DOHH2 (cell line): ENCODE measurements around the gene THBD.

Experiments
- H3F3A ChIP-seq: fragments of 200-600 bp; sonication (generic), shearing (Covaris generic); 2 replicates; pipeline ENCODE4 v1.6.0; 2016; ENCODE audit warnings: antibody characterized with exemption, mild to moderate bottlenecking; ENCODE audit not compliant: control insufficient read depth, insufficient read depth
- H3K27ac ChIP-seq: fragments of 200-600 bp; sonication (generic); 2 replicates; pipeline ENCODE4 v1.5.1; 2014; ENCODE audit warnings: low read depth, mild to moderate bottlenecking, low read length, moderate library complexity
- H3K27me3 ChIP-seq: fragments of 200-600 bp; sonication (generic); 2 replicates; pipeline ENCODE4 v1.6.1; 2014; ENCODE audit warnings: mild to moderate bottlenecking, low read length, mixed read lengths; ENCODE audit not compliant: control insufficient read depth
- H3K36me3 ChIP-seq: fragments of 200-600 bp; sonication (generic); 2 replicates; pipeline ENCODE4 v1.6.1; 2014; ENCODE audit warnings: mild to moderate bottlenecking, low read length, moderate library complexity, mixed read lengths; ENCODE audit not compliant: control insufficient read depth
- H3K4me1 ChIP-seq: fragments of 200-600 bp; sonication (generic); 2 replicates; pipeline ENCODE4 v1.6.1; 2014; ENCODE audit warnings: mild to moderate bottlenecking, low read length, mixed read lengths; ENCODE audit not compliant: control insufficient read depth
- H3K4me2 ChIP-seq: fragments of 200-600 bp; sonication (generic); 2 replicates; pipeline ENCODE4 v1.6.0; 2014; ENCODE audit warnings: mild to moderate bottlenecking, low read length, moderate library complexity
- H3K4me3 ChIP-seq: fragments of 200-600 bp; sonication (generic); 2 replicates; pipeline ENCODE4 v1.5.1; 2014; ENCODE audit warnings: mild to moderate bottlenecking, low read length, mixed read lengths
- H3K79me2 ChIP-seq: fragments of 200-600 bp; sonication (generic); 2 replicates; pipeline ENCODE4 v1.6.1; 2014; ENCODE audit warnings: mild to moderate bottlenecking, low read length, mixed read lengths; ENCODE audit not compliant: control insufficient read depth
- H3K9me2 ChIP-seq: fragments of 200-600 bp; sonication (generic); replicated peaks from 2 replicates; pipeline ENCODE4 v1.6.1; 2014; ENCODE audit warnings: mild to moderate bottlenecking, low read length, mixed read lengths; ENCODE audit not compliant: control insufficient read depth
- H3K9me3 ChIP-seq: fragments of 200-600 bp; sonication (generic); 2 replicates; pipeline ENCODE4 v1.6.1; 2014; ENCODE audit warnings: antibody characterized with exemption, low read length, mixed read lengths; ENCODE audit not compliant: control insufficient read depth, insufficient read depth
- H4K20me1 ChIP-seq: fragments of 200-600 bp; sonication (generic); 2 replicates; pipeline ENCODE4 v1.6.0; 2014; ENCODE audit warnings: low read depth, mild to moderate bottlenecking, antibody characterized with exemption, low read length, moderate library complexity; ENCODE audit not compliant: control insufficient read depth, insufficient read depth
- EZH2phosphoT487 ChIP-seq: fragments of 200-600 bp; sonication (generic); IDR thresholded peaks from 2 replicates; pipeline ENCODE4 v1.6.1; 2017; ENCODE audit warnings: borderline replicate concordance, mild to moderate bottlenecking, antibody characterized with exemption, low read length, moderate library complexity, mixed read lengths
- TF ChIP-seq, protein P1 (sequence below): fragments of 200-600 bp; sonication (generic); IDR thresholded peaks from one replicate; pipeline ENCODE4 v1.5.1; 2014; ENCODE audit warnings: antibody characterized with exemption, mild to moderate bottlenecking, low read depth, low read length; ENCODE audit not compliant: poor library complexity, severe bottlenecking

Gene THBD

DNA sequence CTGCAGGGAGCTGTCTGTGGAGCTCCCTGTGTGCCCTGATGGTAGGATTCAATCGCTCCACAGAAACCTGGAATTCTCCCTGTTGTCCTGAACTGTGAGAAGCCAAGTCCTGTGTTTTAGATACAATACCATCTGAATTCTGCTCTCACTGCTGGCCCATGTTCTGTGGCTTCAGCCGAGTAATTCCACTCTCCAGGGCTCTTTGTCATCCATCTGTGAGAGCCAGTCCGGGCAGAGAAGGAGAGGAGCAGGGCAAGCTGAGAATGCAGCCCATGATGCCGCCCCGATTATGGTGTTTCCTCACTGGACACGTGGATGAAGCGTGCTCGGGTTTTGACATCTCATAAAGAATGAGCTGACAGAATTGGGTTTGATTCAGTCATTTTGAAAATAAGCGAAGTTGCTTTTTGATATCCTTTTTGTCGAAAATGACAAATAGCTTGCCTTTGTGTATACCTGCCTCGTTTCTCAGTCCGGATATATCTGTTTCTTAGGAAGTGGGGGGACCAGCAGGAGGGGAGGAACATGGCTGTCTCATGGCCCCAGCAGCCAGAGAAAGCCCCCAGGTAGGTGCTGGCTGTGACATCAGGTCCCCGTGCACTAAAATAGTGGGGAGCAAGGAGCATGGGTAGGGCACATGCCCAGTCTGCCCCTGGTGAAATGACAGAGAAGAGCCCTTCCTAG lies 44.9 kb upstream of the THBD start:
- Histone ChIP-seq H4K20me1 (no peaks in the 10 kb centered on the region), H3K79me2 (no peaks in the 10 kb centered on the region), H3K9me2 (no peaks in the 10 kb centered on the region), H3K4me2 (no peak overlapping the region), H3K4me3 (no peak overlapping the region), H3K9me3 (no peaks in the 10 kb centered on the region), H3K36me3 (no peaks in the 10 kb centered on the region), H3K27me3 (no peaks in the 10 kb centered on the region), H3F3A (no peaks in the 10 kb centered on the region), H3K27ac (no peak overlapping the region), H3K4me1 (no peaks in the 10 kb centered on the region)
- TF ChIP-seq, protein P1, sequence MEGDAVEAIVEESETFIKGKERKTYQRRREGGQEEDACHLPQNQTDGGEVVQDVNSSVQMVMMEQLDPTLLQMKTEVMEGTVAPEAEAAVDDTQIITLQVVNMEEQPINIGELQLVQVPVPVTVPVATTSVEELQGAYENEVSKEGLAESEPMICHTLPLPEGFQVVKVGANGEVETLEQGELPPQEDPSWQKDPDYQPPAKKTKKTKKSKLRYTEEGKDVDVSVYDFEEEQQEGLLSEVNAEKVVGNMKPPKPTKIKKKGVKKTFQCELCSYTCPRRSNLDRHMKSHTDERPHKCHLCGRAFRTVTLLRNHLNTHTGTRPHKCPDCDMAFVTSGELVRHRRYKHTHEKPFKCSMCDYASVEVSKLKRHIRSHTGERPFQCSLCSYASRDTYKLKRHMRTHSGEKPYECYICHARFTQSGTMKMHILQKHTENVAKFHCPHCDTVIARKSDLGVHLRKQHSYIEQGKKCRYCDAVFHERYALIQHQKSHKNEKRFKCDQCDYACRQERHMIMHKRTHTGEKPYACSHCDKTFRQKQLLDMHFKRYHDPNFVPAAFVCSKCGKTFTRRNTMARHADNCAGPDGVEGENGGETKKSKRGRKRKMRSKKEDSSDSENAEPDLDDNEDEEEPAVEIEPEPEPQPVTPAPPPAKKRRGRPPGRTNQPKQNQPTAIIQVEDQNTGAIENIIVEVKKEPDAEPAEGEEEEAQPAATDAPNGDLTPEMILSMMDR = no peak
- no peak for TF ChIP-seq EZH2phosphoT487

DNA sequence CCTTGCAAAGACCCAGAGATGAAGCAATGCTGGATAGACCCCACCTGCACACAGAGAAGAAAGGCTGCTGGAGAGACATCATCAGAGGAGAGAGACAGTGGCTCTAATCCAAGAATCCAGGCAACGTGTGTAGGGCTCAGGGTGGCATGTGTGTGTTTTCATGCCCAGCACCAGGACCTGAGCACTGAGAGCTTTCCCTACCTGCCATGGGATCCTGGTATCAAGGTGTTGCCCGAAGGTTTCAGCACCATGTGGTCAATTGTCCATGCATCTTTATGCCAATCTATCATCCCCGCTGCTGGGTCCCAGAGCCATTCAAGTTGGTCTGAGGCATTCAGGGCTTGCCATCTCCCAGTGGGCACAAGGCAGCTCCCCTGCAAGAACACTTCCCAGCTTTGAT lies 44.1 kb upstream of the THBD start:
- Histone ChIP-seq H3K4me3 (no peak overlapping the region), H3K27me3 (no peaks in the 10 kb centered on the region), H3K36me3 (no peaks in the 10 kb centered on the region), H3F3A (no peaks in the 10 kb centered on the region), H4K20me1 (no peaks in the 10 kb centered on the region), H3K9me3 (no peaks in the 10 kb centered on the region), H3K27ac (no peak overlapping the region), H3K9me2 (no peaks in the 10 kb centered on the region), H3K4me2 (no peak overlapping the region), H3K4me1 (no peaks in the 10 kb centered on the region), H3K79me2 (no peaks in the 10 kb centered on the region)
- TF ChIP-seq, protein P1 = no peak
- no peak for TF ChIP-seq EZH2phosphoT487

DNA sequence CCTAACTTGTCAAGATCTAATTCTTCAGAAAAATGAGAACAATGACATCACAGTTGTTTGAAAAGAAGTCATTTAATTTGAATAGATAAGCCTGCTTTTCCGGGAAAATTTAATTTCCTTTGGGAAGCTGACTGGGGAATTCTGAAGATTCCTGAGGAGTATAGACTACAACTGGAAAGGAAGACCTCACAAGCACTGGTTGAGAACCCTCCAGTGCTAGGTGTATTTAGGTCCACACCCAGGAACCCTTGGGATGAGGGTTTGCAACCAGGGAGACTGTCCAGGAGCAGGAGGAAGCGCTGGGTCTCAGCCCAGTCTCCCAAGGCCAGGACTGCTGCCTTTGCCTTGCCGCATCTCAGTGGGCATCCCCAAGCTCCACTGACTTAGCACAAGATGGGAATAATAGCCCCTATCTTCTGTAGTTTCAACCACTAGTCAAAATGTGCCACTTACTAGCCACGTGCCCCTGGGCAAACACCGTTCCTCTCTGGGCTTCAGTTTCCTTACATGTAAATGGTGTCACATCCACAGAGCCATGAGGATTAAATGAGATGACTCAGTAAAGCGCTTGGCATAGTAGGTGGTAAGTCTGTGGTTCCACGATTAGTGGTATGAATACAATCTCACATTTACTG lies 43.5 kb upstream of the THBD start:
- Histone ChIP-seq H3K9me3 (no peaks in the 10 kb centered on the region), H3K4me1 (no peaks in the 10 kb centered on the region), H3K36me3 (no peaks in the 10 kb centered on the region), H3K79me2 (no peaks in the 10 kb centered on the region), H3K4me3 (no peak overlapping the region), H3F3A (no peaks in the 10 kb centered on the region), H3K27ac (no peak overlapping the region), H3K9me2 (no peaks in the 10 kb centered on the region), H4K20me1 (no peaks in the 10 kb centered on the region), H3K4me2 (no peak overlapping the region), H3K27me3 (no peaks in the 10 kb centered on the region)
- TF ChIP-seq, protein P1 = no peak
- no peak for TF ChIP-seq EZH2phosphoT487
